Esophagus muscularis mucosa (tissue), 4 donors: ENCODE results near the gene TRIM37.

Experiments
- EP300 ChIP-seq: sonication (generic); formaldehyde crosslinking; IDR thresholded peaks from one replicate; pipeline ENCODE4 v1.6.1; 2017; ENCODE audit warnings: antibody characterized with exemption
- POLR2A ChIP-seq: fragments of 450-650 bp; IDR thresholded peaks from one replicate; pipeline ENCODE4 v1.6.1; 2017; ENCODE audit warnings: antibody characterized with exemption, moderate library complexity, mild to moderate bottlenecking, low read depth
- POLR2AphosphoS5 ChIP-seq, 2 donors: sonication (generic); formaldehyde crosslinking; IDR thresholded peaks; one replicate each; pipeline ENCODE4 v1.6.1; 2017; ENCODE audit warnings: antibody characterized with exemption in 2 of 2
- TF ChIP-seq, protein P1 (sequence below), 3 experiments: fragments of 200-600 bp in 2 of 3; fragments of 450-650 bp in 1 of 3; sonication (generic) in 2 of 3; IDR thresholded peaks; one replicate each; pipeline ENCODE4 v1.5.1; 2017 to 2019; ENCODE audit warnings: antibody characterized with exemption in 3 of 3, mild to moderate bottlenecking in 2 of 3, moderate library complexity in 1 of 3

DNA sequence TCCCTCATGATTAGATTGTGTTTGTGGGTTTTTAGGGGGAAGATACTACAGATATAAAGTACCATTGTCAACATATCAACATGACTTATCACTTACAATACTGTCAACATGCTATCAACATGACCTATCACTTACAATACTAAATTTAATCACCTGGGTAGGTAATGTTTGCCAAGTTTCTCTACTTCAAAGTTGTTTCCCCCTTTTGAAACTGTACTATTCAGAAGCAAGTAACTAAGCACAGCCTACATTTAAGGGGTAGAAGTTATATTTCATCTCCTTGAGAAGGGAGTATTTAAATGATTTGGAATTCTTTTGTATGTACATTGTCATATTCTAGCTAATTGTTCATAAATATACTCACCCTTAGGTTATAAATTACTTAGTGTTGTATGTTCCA, 68.7 kb downstream of the TRIM37 start:
- TF ChIP-seq, protein P1, sequence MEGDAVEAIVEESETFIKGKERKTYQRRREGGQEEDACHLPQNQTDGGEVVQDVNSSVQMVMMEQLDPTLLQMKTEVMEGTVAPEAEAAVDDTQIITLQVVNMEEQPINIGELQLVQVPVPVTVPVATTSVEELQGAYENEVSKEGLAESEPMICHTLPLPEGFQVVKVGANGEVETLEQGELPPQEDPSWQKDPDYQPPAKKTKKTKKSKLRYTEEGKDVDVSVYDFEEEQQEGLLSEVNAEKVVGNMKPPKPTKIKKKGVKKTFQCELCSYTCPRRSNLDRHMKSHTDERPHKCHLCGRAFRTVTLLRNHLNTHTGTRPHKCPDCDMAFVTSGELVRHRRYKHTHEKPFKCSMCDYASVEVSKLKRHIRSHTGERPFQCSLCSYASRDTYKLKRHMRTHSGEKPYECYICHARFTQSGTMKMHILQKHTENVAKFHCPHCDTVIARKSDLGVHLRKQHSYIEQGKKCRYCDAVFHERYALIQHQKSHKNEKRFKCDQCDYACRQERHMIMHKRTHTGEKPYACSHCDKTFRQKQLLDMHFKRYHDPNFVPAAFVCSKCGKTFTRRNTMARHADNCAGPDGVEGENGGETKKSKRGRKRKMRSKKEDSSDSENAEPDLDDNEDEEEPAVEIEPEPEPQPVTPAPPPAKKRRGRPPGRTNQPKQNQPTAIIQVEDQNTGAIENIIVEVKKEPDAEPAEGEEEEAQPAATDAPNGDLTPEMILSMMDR (IDR thresholded peaks at IDR 0.05), result no peak
- TF ChIP-seq POLR2A, result no peak
- TF ChIP-seq POLR2AphosphoS5 (IDR thresholded peaks at IDR 0.05), result no peak
- no peak for TF ChIP-seq EP300
